Esophagus muscularis mucosa (tissue), 3 donors: Measurements from ENCODE around the gene MAGI1.

Experiments
- POLR2AphosphoS5 ChIP-seq, 2 donors: sonication (generic); formaldehyde crosslinking; IDR thresholded peaks; one replicate each; pipeline ENCODE4 v1.6.1; 2017; ENCODE audit warnings: antibody characterized with exemption in 2 of 2
- TF ChIP-seq, protein P1 (sequence below), 3 experiments: fragments of 200-600 bp in 2 of 3; fragments of 450-650 bp in 1 of 3; sonication (generic) in 2 of 3; IDR thresholded peaks; one replicate each; pipeline ENCODE4 v1.5.1; 2017 to 2019; ENCODE audit warnings: antibody characterized with exemption in 3 of 3, mild to moderate bottlenecking in 2 of 3, moderate library complexity in 1 of 3

DNA sequence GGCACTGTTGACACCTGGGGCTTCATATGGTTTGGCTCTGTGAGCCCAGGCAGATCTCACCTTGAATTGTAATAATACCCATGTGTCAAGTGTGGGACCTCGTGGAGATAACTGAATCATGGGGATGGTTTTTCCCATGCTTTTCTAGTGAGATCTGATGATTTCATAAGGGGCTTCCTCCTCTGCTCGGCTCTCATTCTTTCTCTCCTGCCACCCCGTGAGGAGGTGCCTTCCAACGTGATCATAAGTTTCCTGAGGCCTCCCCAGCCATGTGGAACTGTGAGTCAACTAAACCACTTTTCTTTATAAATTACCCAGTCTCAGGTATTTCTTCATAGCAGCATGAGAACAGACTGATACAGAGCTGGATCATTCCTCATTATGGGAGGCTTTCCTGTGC is 695.0 kb downstream of the MAGI1 start:
- TF ChIP-seq, protein P1, sequence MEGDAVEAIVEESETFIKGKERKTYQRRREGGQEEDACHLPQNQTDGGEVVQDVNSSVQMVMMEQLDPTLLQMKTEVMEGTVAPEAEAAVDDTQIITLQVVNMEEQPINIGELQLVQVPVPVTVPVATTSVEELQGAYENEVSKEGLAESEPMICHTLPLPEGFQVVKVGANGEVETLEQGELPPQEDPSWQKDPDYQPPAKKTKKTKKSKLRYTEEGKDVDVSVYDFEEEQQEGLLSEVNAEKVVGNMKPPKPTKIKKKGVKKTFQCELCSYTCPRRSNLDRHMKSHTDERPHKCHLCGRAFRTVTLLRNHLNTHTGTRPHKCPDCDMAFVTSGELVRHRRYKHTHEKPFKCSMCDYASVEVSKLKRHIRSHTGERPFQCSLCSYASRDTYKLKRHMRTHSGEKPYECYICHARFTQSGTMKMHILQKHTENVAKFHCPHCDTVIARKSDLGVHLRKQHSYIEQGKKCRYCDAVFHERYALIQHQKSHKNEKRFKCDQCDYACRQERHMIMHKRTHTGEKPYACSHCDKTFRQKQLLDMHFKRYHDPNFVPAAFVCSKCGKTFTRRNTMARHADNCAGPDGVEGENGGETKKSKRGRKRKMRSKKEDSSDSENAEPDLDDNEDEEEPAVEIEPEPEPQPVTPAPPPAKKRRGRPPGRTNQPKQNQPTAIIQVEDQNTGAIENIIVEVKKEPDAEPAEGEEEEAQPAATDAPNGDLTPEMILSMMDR (IDR thresholded peaks at IDR 0.05), result no peak
- TF ChIP-seq POLR2AphosphoS5 (IDR thresholded peaks at IDR 0.05), result no peak
